H1 (cell line): ENCODE results near the gene PKN1. TPM values are rescaled to one million over a fixed set of nuclear protein-coding genes. Genes with fewer than 3 reads are reported as not detected.
A peak's percentile ranks its signal among the peaks of the same experiment; 100 is the strongest.

ENCODE experiments used
- CTCF ChIA-PET: fragments of 300-600 bp; sonication (Branson Sonifier 250); formaldehyde crosslinking; loops from one replicate; lab custom pipeline; 2021; ENCODE audit not compliant: partially characterized antibody; lab: Charles Lee
- POLR2A ChIA-PET: fragments of 300-600 bp; sonication (Branson Sonifier 250); formaldehyde crosslinking; loops from one replicate; lab custom pipeline; 2021; ENCODE audit warnings: inconsistent platforms; ENCODE audit not compliant: partially characterized antibody; lab: Charles Lee
- DNase-seq, 2 experiments: peaks; one replicate each; pipeline versions ENCODE4 v3.0.0 to v3.0.0-alpha.2; 2010 to 2022; ENCODE audit warnings: low spot score in 2 of 2, low read depth in 1 of 2, mixed read lengths in 1 of 2
- FAIRE-seq: peaks from 2 replicates; lab custom pipeline; 2011; peaks lifted over from hg19 to GRCh38; lab: Jason Lieb, UNC
- H2AFZ ChIP-seq: 2 replicates; pipeline ENCODE4 v1.8.1; 2012; ENCODE audit warnings: low read length, inconsistent platforms
- H2AK5ac ChIP-seq: 2 replicates; pipeline ENCODE4 v1.6.1; 2013; ENCODE audit warnings: low read depth, low read length
- H2BK120ac ChIP-seq: replicated peaks from 2 replicates; pipeline ENCODE3; 2013; ENCODE audit warnings: low read depth, low read length, inconsistent platforms
- H2BK12ac ChIP-seq: 2 replicates; pipeline ENCODE4 v1.6.1; 2013; ENCODE audit warnings: low read depth, low read length
- H2BK15ac ChIP-seq: 2 replicates; pipeline ENCODE4 v1.6.1; 2013; ENCODE audit warnings: low read length
- H2BK20ac ChIP-seq: 2 replicates; pipeline ENCODE4 v1.6.1; 2013; ENCODE audit warnings: low read length
- H2BK5ac ChIP-seq: 2 replicates; pipeline ENCODE4 v1.6.1; 2013; ENCODE audit warnings: low read depth, low read length
- H3K14ac ChIP-seq: 2 replicates; pipeline ENCODE4 v1.6.1; 2013; ENCODE audit warnings: inconsistent platforms; ENCODE audit not compliant: insufficient read length
- H3K18ac ChIP-seq: 2 replicates; pipeline ENCODE4 v1.6.1; 2013; ENCODE audit warnings: low read length; ENCODE audit errors: extremely low read depth
- H3K23ac ChIP-seq: 2 replicates; pipeline ENCODE4 v1.6.1; 2013; ENCODE audit warnings: inconsistent platforms; ENCODE audit not compliant: insufficient read length
- H3K23me2 ChIP-seq: 2 replicates; pipeline ENCODE4 v1.6.1; 2013; ENCODE audit warnings: low read depth, low read length
- H3K27ac ChIP-seq: 2 replicates; pipeline ENCODE4 v1.6.1; 2011; ENCODE audit warnings: low read depth, low read length, inconsistent platforms
- H3K27me3 ChIP-seq, 4 experiments: replicated peaks in 1 of 4; 1 replicate in 1 of 4; 2 replicates in 3 of 4; pipeline versions ENCODE4 v1.6.1 to v1.8.1; 2011 to 2013; ENCODE audit warnings: low read length in 3 of 4, mild to moderate bottlenecking in 3 of 4, inconsistent platforms in 2 of 4, mixed read lengths in 2 of 4, moderate library complexity in 1 of 4; ENCODE audit not compliant: control insufficient read depth in 3 of 4, insufficient read depth in 3 of 4; ENCODE audit errors: extremely low read depth in 1 of 4
- H3K36me3 ChIP-seq, 4 experiments: 2 replicates each; pipeline versions ENCODE4 v1.6.1 to v1.8.1; 2011 to 2013; ENCODE audit warnings: mild to moderate bottlenecking in 4 of 4, low read length in 3 of 4, moderate library complexity in 2 of 4, control low read depth in 1 of 4, inconsistent platforms in 1 of 4; ENCODE audit not compliant: insufficient read depth in 4 of 4, control insufficient read depth in 2 of 4
- H3K4ac ChIP-seq: replicated peaks from 2 replicates; pipeline ENCODE3; 2013; ENCODE audit warnings: low read length, low read depth, mixed read lengths, inconsistent platforms; ENCODE audit not compliant: insufficient read length
- H3K4me1 ChIP-seq, 4 experiments: replicated peaks in 1 of 4; 1 replicate in 1 of 4; 2 replicates in 3 of 4; pipeline versions ENCODE4 v1.6.1 to v1.8.1; 2011 to 2013; ENCODE audit warnings: low read length in 3 of 4, inconsistent platforms in 2 of 4, mixed read lengths in 1 of 4; ENCODE audit not compliant: insufficient read depth in 4 of 4, control insufficient read depth in 3 of 4
- H3K4me2 ChIP-seq, 2 experiments: 2 replicates each; pipeline versions ENCODE4 v1.6.1 to v1.8.1; 2011 to 2013; ENCODE audit warnings: low read depth in 2 of 2, low read length in 2 of 2, control low read depth in 1 of 2, inconsistent platforms in 1 of 2, mild to moderate bottlenecking in 1 of 2; ENCODE audit not compliant: insufficient read depth in 1 of 2
- H3K4me3 ChIP-seq, 4 experiments: fragments of 200-600, 300-600 bp in 1 of 4; sonication (generic), shearing (Covaris generic), sonication (Bioruptor Twin) in 1 of 4; 2 replicates each; pipeline versions ENCODE4 v1.5.1 to v1.8.1; 2011 to 2016; ENCODE audit warnings: low read length in 4 of 4, low read depth in 3 of 4, control low read depth in 2 of 4, inconsistent platforms in 2 of 4, mild to moderate bottlenecking in 2 of 4, mixed read lengths in 1 of 4, moderate library complexity in 1 of 4; ENCODE audit not compliant: insufficient read depth in 2 of 4; ENCODE audit errors: extremely low read depth in 1 of 4
- H3K56ac ChIP-seq: replicated peaks from 2 replicates; pipeline ENCODE3; 2013; ENCODE audit warnings: low read depth, mild to moderate bottlenecking, mixed read lengths, low read length, inconsistent platforms; ENCODE audit not compliant: insufficient read length
- H3K79me1 ChIP-seq: 2 replicates; pipeline ENCODE4 v1.6.1; 2013; ENCODE audit warnings: low read depth, low read length, control low read depth
- H3K79me2 ChIP-seq, 2 experiments: 2 replicates each; pipeline versions ENCODE4 v1.6.1 to v1.8.1; 2012 to 2013; ENCODE audit warnings: low read length in 2 of 2, mild to moderate bottlenecking in 2 of 2, inconsistent platforms in 1 of 2; ENCODE audit not compliant: insufficient read depth in 2 of 2, control insufficient read depth in 1 of 2
- H3K9ac ChIP-seq, 4 experiments: replicated peaks in 1 of 4; 1 replicate in 1 of 4; 2 replicates in 3 of 4; pipeline versions ENCODE4 v1.6.1 to v1.8.1; 2011 to 2013; ENCODE audit warnings: low read depth in 3 of 4, low read length in 3 of 4, control low read depth in 2 of 4, mild to moderate bottlenecking in 2 of 4, moderate library complexity in 2 of 4, inconsistent platforms in 1 of 4; ENCODE audit errors: extremely low read depth in 1 of 4
- H3K9me3 ChIP-seq, 2 experiments: 2 replicates each; pipeline versions ENCODE4 v1.6.1 to v1.8.1; 2012 to 2013; ENCODE audit warnings: mild to moderate bottlenecking in 2 of 2, moderate library complexity in 2 of 2, control low read depth in 1 of 2, inconsistent platforms in 1 of 2, low read depth in 1 of 2, low read length in 1 of 2, mixed read lengths in 1 of 2; ENCODE audit not compliant: insufficient read depth in 2 of 2
- H4K20me1 ChIP-seq, 2 experiments: replicated peaks in 1 of 2; 2 replicates each; pipeline versions ENCODE3 to v1.8.1; 2011 to 2013; ENCODE audit warnings: inconsistent platforms in 2 of 2, low read length in 2 of 2, mild to moderate bottlenecking in 1 of 2; ENCODE audit not compliant: insufficient read depth in 2 of 2, control insufficient read depth in 1 of 2
- H4K5ac ChIP-seq: 2 replicates; pipeline ENCODE4 v1.6.1; 2013; ENCODE audit warnings: low read length, low read depth, mixed read lengths, inconsistent platforms; ENCODE audit not compliant: insufficient read length
- H4K8ac ChIP-seq: 2 replicates; pipeline ENCODE4 v1.8.0; 2013; ENCODE audit warnings: mild to moderate bottlenecking, moderate library complexity, low read length, inconsistent platforms; ENCODE audit not compliant: insufficient read depth; ENCODE audit errors: extremely low read depth
- H4K91ac ChIP-seq: replicated peaks from 2 replicates; pipeline ENCODE3; 2013; ENCODE audit warnings: low read length, mixed read lengths, inconsistent platforms; ENCODE audit not compliant: insufficient read length
- BACH1 ChIP-seq: IDR thresholded peaks from 2 replicates; pipeline ENCODE4 v1.6.1; 2012; ENCODE audit warnings: low read length, improper control_type of control experiment
- CBX8 ChIP-seq: fragments of 300-800, 300-1000 bp; sonication (generic); IDR thresholded peaks from 2 replicates; pipeline ENCODE4 v1.7.1; 2016; ENCODE audit warnings: low read depth, low read length, borderline replicate concordance
- EZH2 ChIP-seq: fragments of 200-600 bp; sonication (generic); IDR thresholded peaks from 2 replicates; pipeline ENCODE4 v1.7.1; 2012; ENCODE audit warnings: low read depth, mild to moderate bottlenecking, moderate library complexity, low read length, inconsistent platforms; ENCODE audit not compliant: severe bottlenecking
- HDAC2 ChIP-seq, 2 experiments: fragments of 300-600 bp in 1 of 2; sonication (generic) in 1 of 2; IDR thresholded peaks; 2 replicates each; pipeline ENCODE4 v1.6.1; 2011 to 2012; ENCODE audit warnings: low read depth in 2 of 2, low read length in 2 of 2, mild to moderate bottlenecking in 2 of 2, moderate library complexity in 2 of 2, borderline replicate concordance in 1 of 2, inconsistent platforms in 1 of 2
- JUND ChIP-seq: IDR thresholded peaks from 2 replicates; pipeline ENCODE4 v1.6.1; 2011; ENCODE audit warnings: mild to moderate bottlenecking, improper control_type of control experiment, low read length
- KDM1A ChIP-seq: fragments of 200-600, 300-600 bp; sonication (generic); IDR thresholded peaks from 2 replicates; pipeline ENCODE4 v1.7.1; 2016; ENCODE audit warnings: mild to moderate bottlenecking, low read length, borderline replicate concordance
- TAF7 ChIP-seq: optimal IDR thresholded peaks from 2 replicates; pipeline ENCODE3; 2011; ENCODE audit warnings: low read depth, mild to moderate bottlenecking, inconsistent platforms, low read length, moderate library complexity, borderline replicate concordance
- TBP ChIP-seq: IDR thresholded peaks from 2 replicates; pipeline ENCODE4 v1.6.1; 2011; ENCODE audit warnings: low read depth, low read length, improper control_type of control experiment
- WGBS, 2 experiments: shearing (Covaris generic) in 1 of 2; methylation state at CpG; one replicate each; pipeline versions ENCODE4 v1.1.6 to v1.1.7; 2013 to 2015; ENCODE audit warnings: low lambda C conversion rate in 2 of 2, mixed read lengths in 2 of 2, inconsistent platforms in 1 of 2, low coverage in 1 of 2, missing lambda C conversion rate in 1 of 2; ENCODE audit not compliant: insufficient replicate concordance in 2 of 2, insufficient coverage in 1 of 2, insufficient read length in 1 of 2; ENCODE audit errors: extremely low coverage in 1 of 2, missing lambda C conversion rate in 1 of 2; 5-methylcytosine and 5-hydroxymethylcytosine counted together
- polyA plus RNA-seq, 7 experiments: library from polyadenylated mRNA; depleted of rRNA in 3 of 7; stranded (reverse) in 5 of 7; unstranded in 2 of 7; fragments of >200 nt in 5 of 7; fragments of 200-250 nt in 2 of 7; gene quantifications; 1 replicate in 5 of 7; 2 replicates in 1 of 7; 4 replicates in 1 of 7; pipeline versions ENCODE4 v1.2.1 to v1.2.3, GENCODE V29; 2011 to 2013; ENCODE audit warnings: missing spikeins in 2 of 7, mixed read lengths in 2 of 7
- total RNA-seq: library from RNA; stranded (reverse); fragmentation: NEBNext Ultra II Directional; extraction: Animal tissue kit (Norgen Biotek cat#: 25700); gene quantifications from 2 replicates; pipeline ENCODE4 v1.2.1, GENCODE V29; 2021

PKN1 gene
- total and polyA plus RNA-seq, 2 of the 8 experiments (the other 6 are each of a cell fraction or from before 2014, with no cell fraction given): 65.2 to 162 TPM

DNA sequence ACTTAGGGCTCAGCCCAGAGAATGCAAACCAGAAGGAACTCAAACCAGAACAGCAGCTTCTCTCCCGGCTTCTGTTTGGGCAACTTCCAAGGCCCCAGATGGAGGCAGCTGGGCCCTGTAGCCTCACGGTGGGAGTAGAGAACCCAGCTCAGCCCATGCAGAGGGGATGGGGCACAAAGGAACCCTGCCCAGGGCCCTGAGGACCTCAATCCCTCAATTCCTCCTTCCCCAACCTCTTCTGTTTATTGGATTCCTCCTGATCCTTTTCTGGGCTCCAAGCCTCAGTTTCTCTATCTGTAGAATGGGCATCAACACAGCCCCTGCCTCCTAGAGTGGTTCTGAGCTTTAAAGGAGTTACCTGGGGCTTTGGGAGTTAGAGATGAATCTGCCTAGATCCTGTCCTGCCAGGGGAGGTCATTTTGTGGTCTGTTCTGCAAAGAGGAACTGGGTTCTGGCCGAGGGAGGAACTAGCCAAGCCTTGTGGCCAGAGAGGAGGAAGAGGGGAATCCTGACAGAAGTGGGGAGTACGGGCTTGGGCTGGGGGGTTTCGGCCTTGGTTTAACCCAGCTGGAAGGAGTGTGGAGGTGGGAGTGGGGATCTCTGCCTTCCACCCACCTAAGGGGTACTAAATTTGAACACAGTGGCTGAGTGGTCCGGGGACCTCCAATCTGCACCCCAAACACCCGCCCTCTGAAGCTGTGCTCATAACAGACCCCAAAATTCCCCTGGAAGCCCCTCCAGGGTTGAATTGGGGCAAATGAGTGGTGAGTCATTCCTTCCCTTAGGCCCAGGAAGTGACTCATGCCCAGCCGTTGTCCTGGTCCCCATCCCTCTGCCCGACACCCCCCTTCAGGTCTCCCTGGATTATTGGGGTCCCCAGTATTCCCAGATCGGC, 49.2 kb upstream of the PKN1 start:
- no peak overlapping the region for H3K23ac ChIP-seq
- peaks cover 2 to 19% (median 6%) of the 10 kb centered on the region in 4 experiments for H3K4me1 ChIP-seq
- no peak overlapping the region for H4K5ac ChIP-seq
- H2BK15ac ChIP-seq: no peak overlapping the region
- H4K8ac ChIP-seq: no peak overlapping the region; the same call in 1 of the 2 replicates
- H3K9me3 ChIP-seq: no peaks in the 10 kb centered on the region
- H3K36me3 ChIP-seq: no peaks in the 10 kb centered on the region
- H3K4me3 ChIP-seq: no peak overlapping the region
- 89% methylated on average over 10 of the region's 10 CpGs; no CpG with 5 or more reads in 1 of the 2 experiments for WGBS, 2 experiments
- H3K4me2 ChIP-seq: no peak overlapping the region
- H2BK5ac ChIP-seq: peak overlapping the region; percentile 44; the same call in 1 of the 2 replicates
- H2AFZ ChIP-seq: no peak overlapping the region
- H3K4ac ChIP-seq: no peak overlapping the region
- DNase-seq: no peak
- peak overlapping the region; percentile 79 for H4K91ac ChIP-seq
- no peaks in the 10 kb centered on the region; the same call in 1 of the 2 replicates for H3K23me2 ChIP-seq
- 0 out of 2 replicates have a peak overlapping the region, but pooled peaks have one; percentile 77 for H2AK5ac ChIP-seq
- no peak overlapping the region for H2BK120ac ChIP-seq
- H3K9ac ChIP-seq: no peak overlapping the region
- no peak overlapping the region; the same call in 1 of the 2 replicates for H2BK12ac ChIP-seq
- H3K27me3 ChIP-seq: no peaks in the 10 kb centered on the region
- POLR2A ChIA-PET: interaction anchor here (0.6 kb wide), 1 partner anchor 11 kb away, joined by 3 read pairs; no protein-coding TSS in a partner anchor
- no peaks in the 10 kb centered on the region for H3K79me1 ChIP-seq
- H4K20me1 ChIP-seq: no peaks in the 10 kb centered on the region
- no peak overlapping the region for H3K18ac ChIP-seq
- FAIRE-seq: no peak
- peak; percentile 93 for TF ChIP-seq KDM1A
- TF ChIP-seq JUND: peak; percentile 63
- TF ChIP-seq CBX8: no peak
- no peak for TF ChIP-seq EZH2
- no peak for TF ChIP-seq TBP
- no peak for TF ChIP-seq TAF7
- TF ChIP-seq HDAC2 (IDR thresholded peaks at IDR 0.05; ENCODE audit: borderline replicate concordance in 1 of 2, low read depth in 2 of 2, low read length in 2 of 2): peak in 1 of 2 experiments; percentile 71; a peak in 1 of 4 replicates
- no peak for TF ChIP-seq BACH1
- H3K14ac ChIP-seq: no peak overlapping the region
- CTCF ChIA-PET: interaction anchor here (1.0 to 4.6 kb wide), 8 partner anchors 16 to 247 kb away, joined by 3 to 25 read pairs (median 4); partner anchors contain the start of gene ASF1B
- 0 out of 2 replicates have a peak overlapping the region, but pooled peaks have one; percentile 32 for H2BK20ac ChIP-seq
- H3K56ac ChIP-seq: no peak overlapping the region
- no peaks in the 10 kb centered on the region for H3K79me2 ChIP-seq
- H3K27ac ChIP-seq: no peak overlapping the region
